Endothelial cell of umbilical vein (primary cell): ENCODE measurements around the gene ZFP30. TPM values are rescaled to one million over a fixed set of nuclear protein-coding genes. Genes with fewer than 3 reads are reported as not detected.

ENCODE experiments used
- BruUV-seq: library from RNA; stranded (reverse); fragments of 400-500 nt; replicated peaks from 2 replicates; lab custom pipeline; 2021; lab: Mats Ljungman, UMichigan
- CTCF ChIA-PET: fragments of 300-600, 350-600 bp; sonication (Branson Sonifier 250); formaldehyde crosslinking; loops from one replicate; lab custom pipeline; 2021; ENCODE audit warnings: antibody characterized with exemption, inconsistent platforms; lab: Charles Lee
- POLR2A ChIA-PET: fragments of 300-600, 350-600 bp; sonication (Branson Sonifier 250); formaldehyde crosslinking; loops from one replicate; lab custom pipeline; 2021; ENCODE audit warnings: antibody characterized with exemption, inconsistent platforms; lab: Charles Lee
- DNase-seq: peaks from one replicate; pipeline ENCODE4 v3.0.0-alpha.2; 2011; ENCODE audit warnings: low read depth, low spot score
- FAIRE-seq: peaks from 2 replicates; lab custom pipeline; 2011; peaks lifted over from hg19 to GRCh38; lab: Jason Lieb, UNC
- H2AFZ ChIP-seq: 2 replicates; pipeline ENCODE4 v1.6.0; 2012; ENCODE audit warnings: low read depth, low read length, control low read depth, inconsistent platforms
- H3K27ac ChIP-seq: 2 replicates; pipeline ENCODE4 v1.5.1; 2011; ENCODE audit warnings: low read depth, mild to moderate bottlenecking, control low read depth, low read length, moderate library complexity; ENCODE audit not compliant: insufficient read depth
- H3K27me3 ChIP-seq, 2 experiments: 2 replicates each; pipeline versions ENCODE4 v1.6.0 to v1.6.1; 2011; ENCODE audit warnings: low read length in 2 of 2, mixed read lengths in 1 of 2; ENCODE audit not compliant: control insufficient read depth in 2 of 2, insufficient read depth in 2 of 2
- H3K36me3 ChIP-seq, 2 experiments: 2 replicates in 1 of 2; 3 replicates in 1 of 2; pipeline ENCODE4 v1.5.1; 2011; ENCODE audit warnings: low read length in 2 of 2, mild to moderate bottlenecking in 1 of 2, moderate library complexity in 1 of 2; ENCODE audit not compliant: control insufficient read depth in 2 of 2, insufficient read depth in 2 of 2; ENCODE audit errors: extremely low read depth in 1 of 2
- H3K4me1 ChIP-seq: 3 replicates; pipeline ENCODE4 v1.5.1; 2011; ENCODE audit warnings: mild to moderate bottlenecking, low read length; ENCODE audit not compliant: control insufficient read depth, insufficient read depth; ENCODE audit errors: extremely low read depth
- H3K4me2 ChIP-seq: 2 replicates; pipeline ENCODE4 v1.6.1; 2011; ENCODE audit warnings: low read length, control low read depth, mixed read lengths; ENCODE audit not compliant: insufficient read depth
- H3K4me3 ChIP-seq, 3 experiments: fragments of 200-600 bp in 1 of 3; sonication (generic), shearing (Covaris generic) in 1 of 3; replicated peaks in 1 of 3; 2 replicates each; pipeline ENCODE4 v1.5.1; 2011 to 2016; ENCODE audit warnings: control low read depth in 3 of 3, low read length in 3 of 3, mild to moderate bottlenecking in 2 of 3, inconsistent platforms in 1 of 3, low read depth in 1 of 3, moderate library complexity in 1 of 3; ENCODE audit not compliant: insufficient read depth in 1 of 3
- H3K79me2 ChIP-seq: 2 replicates; pipeline ENCODE4 v1.6.0; 2012; ENCODE audit warnings: low read length, inconsistent platforms; ENCODE audit not compliant: control insufficient read depth, insufficient read depth
- H3K9ac ChIP-seq: replicated peaks from 2 replicates; pipeline ENCODE3; 2011; ENCODE audit warnings: low read length, control low read depth; ENCODE audit not compliant: insufficient read depth; ENCODE audit errors: extremely low read depth
- H3K9me1 ChIP-seq: replicated peaks from 3 replicates; pipeline ENCODE4 v1.6.0; 2011; ENCODE audit warnings: mild to moderate bottlenecking, low read length; ENCODE audit not compliant: control insufficient read depth, insufficient read depth; ENCODE audit errors: extremely low read depth
- H3K9me3 ChIP-seq: replicated peaks from 2 replicates; pipeline ENCODE4 v1.5.1; 2012; ENCODE audit warnings: low read length, inconsistent platforms; ENCODE audit not compliant: control insufficient read depth, insufficient read depth
- H4K20me1 ChIP-seq: replicated peaks from 2 replicates; pipeline ENCODE3; 2011; ENCODE audit warnings: mild to moderate bottlenecking, low read length; ENCODE audit not compliant: control insufficient read depth, insufficient read depth; ENCODE audit errors: extremely low read depth
- FOS ChIP-seq: IDR thresholded peaks from 2 replicates; pipeline ENCODE4 v1.6.1; 2011; ENCODE audit warnings: mild to moderate bottlenecking, low read length, moderate library complexity, borderline replicate concordance; ENCODE audit not compliant: insufficient read depth
- MAX ChIP-seq: IDR thresholded peaks from 2 replicates; pipeline ENCODE4 v1.6.1; 2011; ENCODE audit not compliant: insufficient read depth, insufficient read length
- POLR2AphosphoS5 ChIP-seq: IDR thresholded peaks from 2 replicates; pipeline ENCODE4 v1.6.1; 2012; ENCODE audit warnings: low read depth, mild to moderate bottlenecking, control low read depth, low read length, moderate library complexity; ENCODE audit not compliant: insufficient read depth
- dilution Hi-C: fragments of 300-500 bp; cut with MboI; formaldehyde crosslinking; loops from one replicate; pipeline ENCODE4 v1.15.0; 2019; ENCODE audit warnings: low sequenced_read_pairs; ENCODE audit not compliant: extremely low pct_ligation_motif_present
- intact Hi-C: fragments of 100-400 bp; cut with micrococcal nuclease; formaldehyde crosslinking; loops from one replicate; pipeline ENCODE4 v1.10.0; 2022
- polyA plus RNA-seq, 4 experiments: library from polyadenylated mRNA; depleted of rRNA in 3 of 4; stranded (reverse) in 3 of 4; unstranded in 1 of 4; fragments of >200 nt; gene quantifications; 2 replicates each; pipeline versions ENCODE4 v1.2.1 to v1.2.3, GENCODE V29; 2011 to 2012; ENCODE audit warnings: missing spikeins in 1 of 4
- small RNA-seq: library from RNA; depleted of rRNA; stranded (forward); fragments of <200 nt; gene quantifications from one replicate; pipeline ENCODE3, GENCODE V24; 2012; ENCODE audit warnings: low replicate concordance, low read depth; ENCODE audit not compliant: insufficient read depth, insufficient read length
- total RNA-seq: library from RNA; stranded (reverse); gene quantifications from 2 replicates; pipeline ENCODE4 v1.2.3, GENCODE V29; 2021

Gene ZFP30
- total and polyA plus RNA-seq, 2 donors (not counting 3 experiments of a cell fraction or from before 2014, with no cell fraction given), result 1.6 to 7.6 TPM

- Histone ChIP-seq H3K79me2 (no peaks in the 10 kb centered on the region), H3K9me1 (no peaks in the 10 kb centered on the region), H3K9me3 (peaks cover 24% of the 10 kb centered on the region), H3K27me3 (no peaks in the 10 kb centered on the region), H4K20me1 (no peaks in the 10 kb centered on the region), H3K9ac (no peak overlapping the region), H3K27ac (no peak overlapping the region), H3K36me3 (no peaks in the 10 kb centered on the region), H2AFZ (no peak overlapping the region), H3K4me3 (no peak overlapping the region), H3K4me1 (no peaks in the 10 kb centered on the region), H3K4me2 (no peak overlapping the region)
- DNase-seq (peak; percentile 2), FAIRE-seq (no peak)
- BruUV-seq, result no TSS peak
- CTCF ChIA-PET, result no interaction called here
- intact Hi-C loops, result no loop called here
- POLR2A ChIA-PET, result no interaction called here
- dilution Hi-C loops, result no loop called here
- no peak for TF ChIP-seq FOS
- no peak for TF ChIP-seq POLR2AphosphoS5
- TF ChIP-seq MAX, result no peak
Measured at GRCh38 chr19:37564624-37565369, 90.5 kb downstream of the ZFP30 start.

Small RNA genes within 50 kb of the gene (small RNA-seq; reads per million reads assigned to genes)
- not detected for gene SELENOKP1

Other genes starting within 250 kb of the ZFP30 start
- gene ZNF569, start 188.0 kb downstream of the ZFP30 start, total RNA-seq, result 4.4 and 5.4 TPM in 2 replicates
- 0.86 and 1.0 TPM in 2 replicates for gene ZNF569, start 188.0 kb downstream of the ZFP30 start, polyA plus RNA-seq
- 3.9 and 5.0 TPM in 2 replicates for gene ZNF570, start 186.1 kb downstream of the ZFP30 start, total RNA-seq
- 0.84 and 1.0 TPM in 2 replicates for gene ZNF570, start 186.1 kb downstream of the ZFP30 start, polyA plus RNA-seq
- 0.78 and 3.8 TPM in 2 replicates for gene ZNF793, start 148.5 kb downstream of the ZFP30 start, total RNA-seq
- gene ZNF793, start 148.5 kb downstream of the ZFP30 start, polyA plus RNA-seq, result 0.37 and 0.40 TPM in 2 replicates
- 2.0 and 2.1 TPM in 2 replicates for gene ZNF571, start 60.7 kb downstream of the ZFP30 start, total RNA-seq
- gene ZNF571, start 60.7 kb downstream of the ZFP30 start, polyA plus RNA-seq, result 0.70 and 0.78 TPM in 2 replicates
- gene ZNF540, start 60.6 kb downstream of the ZFP30 start, total RNA-seq, result 0.75 and 0.83 TPM in 2 replicates
- gene ZNF540, start 60.6 kb downstream of the ZFP30 start, polyA plus RNA-seq, result 0.08 and 0.25 TPM in 2 replicates
- gene ZNF607, start 64.3 kb upstream of the ZFP30 start, total RNA-seq, result 4.5 and 5.2 TPM in 2 replicates
- 1.3 and 1.7 TPM in 2 replicates for gene ZNF607, start 64.3 kb upstream of the ZFP30 start, polyA plus RNA-seq
- 6.3 and 7.5 TPM in 2 replicates for gene ZNF573, start 124.1 kb upstream of the ZFP30 start, total RNA-seq
- 0.38 and 1.4 TPM in 2 replicates for gene ZNF573, start 124.1 kb upstream of the ZFP30 start, polyA plus RNA-seq